NCI-H1417 (cell line): Measurements from ENCODE around the gene SLC25A14.
"Not testable (repeated sequence)": the region's sequence is repeated elsewhere in the genome, so short reads cannot be mapped to it uniquely, and the experiment has no call there.

Experiments used
- DNase-seq, 3 experiments: peaks; one replicate each; lab custom pipeline; 2025; lab: John Stamatoyannopoulos, UW

SLC25A14 gene

GRCh38 chrX:130339408-130340222, at the start of gene SLC25A14:
Gene SLC25A14, plus strand, starts transcription at chrX:130339919. Its CDS starts 360 bp downstream, at chrX:130340279.
- peak; percentile 80 to 92 (median 88) for DNase-seq

GRCh38 chrX:130295519-130296296, 44.0 kb upstream of the SLC25A14 start:
- no peak for DNase-seq

- no peak for DNase-seq
Observed at GRCh38 chrX:130296297-130296678, 43.4 kb upstream of the SLC25A14 start.

- DNase-seq: no peak
Observed at GRCh38 chrX:130296743-130297142, 43.0 kb upstream of the SLC25A14 start.

- peak; percentile 4 to 84 (median 60) for DNase-seq
Observed at GRCh38 chrX:130299279-130300009, 40.3 kb upstream of the SLC25A14 start.

GRCh38 chrX:130300010-130300282, 39.8 kb upstream of the SLC25A14 start:
- no peak for DNase-seq

- no peak for DNase-seq
Observed at GRCh38 chrX:130301405-130301804, 38.3 kb upstream of the SLC25A14 start.

GRCh38 chrX:130301977-130302376, 37.7 kb upstream of the SLC25A14 start:
- DNase-seq: no peak

- DNase-seq: no peak
Observed at GRCh38 chrX:130304587-130305368, 34.9 kb upstream of the SLC25A14 start.

- DNase-seq: not testable (repeated sequence)
Observed at GRCh38 chrX:130319886-130320285, 19.8 kb upstream of the SLC25A14 start.

- DNase-seq: no peak
Observed at GRCh38 chrX:130321550-130321949, 18.2 kb upstream of the SLC25A14 start.

GRCh38 chrX:130330146-130330545, 9.6 kb upstream of the SLC25A14 start:
- no peak for DNase-seq

- peak; percentile 42 to 74 (median 47) for DNase-seq
Observed at GRCh38 chrX:130330706-130331105, 9.0 kb upstream of the SLC25A14 start.

- DNase-seq: no peak
Observed at GRCh38 chrX:130336531-130336930, 3.2 kb upstream of the SLC25A14 start.

- DNase-seq: not testable (repeated sequence)
Observed at GRCh38 chrX:130338869-130339268, 850 bp upstream of the SLC25A14 start.

- no peak for DNase-seq
Observed at GRCh38 chrX:130340271-130340670, 552 bp downstream of the SLC25A14 start.

- DNase-seq: no peak
Observed at GRCh38 chrX:130343411-130343810, 3.7 kb downstream of the SLC25A14 start.

GRCh38 chrX:130347321-130347720, 7.6 kb downstream of the SLC25A14 start:
- no peak for DNase-seq

GRCh38 chrX:130351567-130351966, 11.8 kb downstream of the SLC25A14 start:
- no peak for DNase-seq

GRCh38 chrX:130352050-130352449, 12.3 kb downstream of the SLC25A14 start:
- DNase-seq: not testable (repeated sequence)

- no peak for DNase-seq
Observed at GRCh38 chrX:130376077-130376476, 36.4 kb downstream of the SLC25A14 start.
